ENCODE measurements around the gene NUP93.
A peak's percentile ranks its signal among the peaks of the same experiment; 100 is the strongest.

NUP93 gene

DNA sequence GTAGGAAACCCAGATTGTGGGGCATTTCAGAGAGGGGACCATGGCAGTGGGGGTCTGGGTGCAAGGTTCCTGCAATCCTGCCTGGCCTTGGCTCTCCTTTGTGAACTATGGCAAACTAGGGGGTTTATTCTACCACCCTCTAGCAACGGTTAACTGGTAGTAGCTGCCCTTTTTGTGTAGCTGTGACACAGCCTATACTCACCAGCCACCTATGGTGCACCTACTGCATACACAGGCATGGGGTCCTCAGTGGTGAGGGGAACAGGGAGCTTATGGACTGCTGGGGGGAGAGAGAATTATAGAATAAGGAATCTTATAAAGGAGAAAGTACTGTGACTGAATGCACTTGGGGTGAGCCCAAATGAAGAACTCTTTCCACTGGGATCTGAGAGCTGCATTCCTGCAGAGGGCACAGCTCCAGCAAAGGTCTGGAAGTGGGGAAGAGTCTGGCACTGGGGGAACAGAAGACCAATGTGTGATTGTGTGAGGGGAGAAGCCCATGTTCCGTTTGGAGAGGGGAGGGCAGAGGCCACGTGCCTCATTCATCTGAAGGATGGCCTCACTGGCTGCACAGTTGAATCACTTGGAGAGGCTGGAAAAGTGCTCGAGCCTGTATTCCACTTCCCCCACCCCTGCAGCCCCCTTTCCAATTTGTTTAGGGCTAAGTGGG, 45.5 kb upstream of the NUP93 start:
- H3K27ac ChIP-seq (ENCODE audit: poor library complexity, severe bottlenecking) = peak overlapping the region; percentile 75
- TF ChIP-seq, protein P1, sequence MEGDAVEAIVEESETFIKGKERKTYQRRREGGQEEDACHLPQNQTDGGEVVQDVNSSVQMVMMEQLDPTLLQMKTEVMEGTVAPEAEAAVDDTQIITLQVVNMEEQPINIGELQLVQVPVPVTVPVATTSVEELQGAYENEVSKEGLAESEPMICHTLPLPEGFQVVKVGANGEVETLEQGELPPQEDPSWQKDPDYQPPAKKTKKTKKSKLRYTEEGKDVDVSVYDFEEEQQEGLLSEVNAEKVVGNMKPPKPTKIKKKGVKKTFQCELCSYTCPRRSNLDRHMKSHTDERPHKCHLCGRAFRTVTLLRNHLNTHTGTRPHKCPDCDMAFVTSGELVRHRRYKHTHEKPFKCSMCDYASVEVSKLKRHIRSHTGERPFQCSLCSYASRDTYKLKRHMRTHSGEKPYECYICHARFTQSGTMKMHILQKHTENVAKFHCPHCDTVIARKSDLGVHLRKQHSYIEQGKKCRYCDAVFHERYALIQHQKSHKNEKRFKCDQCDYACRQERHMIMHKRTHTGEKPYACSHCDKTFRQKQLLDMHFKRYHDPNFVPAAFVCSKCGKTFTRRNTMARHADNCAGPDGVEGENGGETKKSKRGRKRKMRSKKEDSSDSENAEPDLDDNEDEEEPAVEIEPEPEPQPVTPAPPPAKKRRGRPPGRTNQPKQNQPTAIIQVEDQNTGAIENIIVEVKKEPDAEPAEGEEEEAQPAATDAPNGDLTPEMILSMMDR (IDR thresholded peaks at IDR 0.05; ENCODE audit: poor library complexity, severe bottlenecking) = no peak
- H3K36me3 ChIP-seq (ENCODE audit: low read depth) = peaks cover 36% of the 10 kb centered on the region
- no peak overlapping the region for H3K4me3 ChIP-seq (ENCODE audit: severe bottlenecking)
- DNase-seq (ENCODE audit: low spot score) (no peak), ATAC-seq (ENCODE audit: low read depth) (0 out of 3 replicates have a peak, but pooled peaks have one; percentile 2)
- no peaks in the 10 kb centered on the region for H3K9me3 ChIP-seq (ENCODE audit: severe bottlenecking)
- H3K4me1 ChIP-seq (ENCODE audit: insufficient read depth, poor library complexity, severe bottlenecking) = peaks cover 17% of the 10 kb centered on the region
- no peaks in the 10 kb centered on the region for H3K27me3 ChIP-seq (ENCODE audit: insufficient read depth, poor library complexity, severe bottlenecking)

DNA sequence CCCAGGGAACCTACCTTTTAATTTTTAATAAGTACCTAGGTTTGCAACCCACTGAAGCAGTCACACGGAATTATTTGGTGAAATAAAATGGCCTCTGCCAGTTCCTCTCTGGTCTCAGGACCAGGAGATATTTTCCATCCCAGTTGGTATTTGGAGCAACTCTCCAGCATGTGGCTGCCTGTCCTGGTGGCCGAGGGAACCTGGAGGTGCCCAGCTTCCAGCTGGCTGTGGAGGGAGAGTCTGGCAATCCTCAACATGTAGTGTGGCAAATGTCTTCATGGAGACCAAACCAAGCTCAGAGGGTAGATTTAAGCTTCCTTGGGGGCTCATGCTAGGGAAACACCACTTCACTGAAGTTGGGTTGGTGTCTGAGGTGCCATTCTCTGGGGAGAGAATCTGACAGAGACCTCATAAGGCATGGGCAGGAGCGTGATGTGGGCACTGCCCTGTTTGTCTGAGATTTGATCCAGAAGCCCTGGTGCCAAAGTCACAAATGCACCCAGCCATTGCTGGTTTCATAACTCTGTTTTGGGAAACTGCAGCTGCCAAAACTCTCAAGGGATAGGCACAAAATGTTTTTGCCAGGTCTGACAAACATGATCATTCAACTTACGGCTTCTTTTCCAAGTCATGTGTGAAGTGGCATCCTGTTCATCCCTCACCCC, 44.9 kb upstream of the NUP93 start:
- H3K27me3 ChIP-seq (ENCODE audit: insufficient read depth, poor library complexity, severe bottlenecking) = no peaks in the 10 kb centered on the region
- H3K4me3 ChIP-seq (ENCODE audit: severe bottlenecking) = no peak overlapping the region
- H3K9me3 ChIP-seq (ENCODE audit: severe bottlenecking) = no peaks in the 10 kb centered on the region
- peaks cover 21% of the 10 kb centered on the region for H3K4me1 ChIP-seq (ENCODE audit: insufficient read depth, poor library complexity, severe bottlenecking)
- DNase-seq (ENCODE audit: low spot score) (no peak), ATAC-seq (ENCODE audit: low read depth) (peak; percentile 3; the same call in 1 of the 3 replicates)
- TF ChIP-seq, protein P1 (IDR thresholded peaks at IDR 0.05; ENCODE audit: poor library complexity, severe bottlenecking) = no peak
- peaks cover 36% of the 10 kb centered on the region for H3K36me3 ChIP-seq (ENCODE audit: low read depth)
- peak overlapping the region; percentile 75 for H3K27ac ChIP-seq (ENCODE audit: poor library complexity, severe bottlenecking)

- TF ChIP-seq, protein P1 (IDR thresholded peaks at IDR 0.05; ENCODE audit: poor library complexity, severe bottlenecking) = no peak
- Histone ChIP-seq H3K27ac (ENCODE audit: poor library complexity, severe bottlenecking) (no peak overlapping the region), H3K4me3 (ENCODE audit: severe bottlenecking) (no peak overlapping the region), H3K9me3 (ENCODE audit: severe bottlenecking) (no peaks in the 10 kb centered on the region), H3K4me1 (ENCODE audit: insufficient read depth, poor library complexity, severe bottlenecking) (peaks cover 28% of the 10 kb centered on the region), H3K36me3 (ENCODE audit: low read depth) (peaks cover 36% of the 10 kb centered on the region), H3K27me3 (ENCODE audit: insufficient read depth, poor library complexity, severe bottlenecking) (no peaks in the 10 kb centered on the region)
- ATAC-seq (ENCODE audit: low read depth) (no peak), DNase-seq (ENCODE audit: low spot score) (no peak)
Observed at GRCh38 chr16:56686758-56687157, 43.2 kb upstream of the NUP93 start.

DNA sequence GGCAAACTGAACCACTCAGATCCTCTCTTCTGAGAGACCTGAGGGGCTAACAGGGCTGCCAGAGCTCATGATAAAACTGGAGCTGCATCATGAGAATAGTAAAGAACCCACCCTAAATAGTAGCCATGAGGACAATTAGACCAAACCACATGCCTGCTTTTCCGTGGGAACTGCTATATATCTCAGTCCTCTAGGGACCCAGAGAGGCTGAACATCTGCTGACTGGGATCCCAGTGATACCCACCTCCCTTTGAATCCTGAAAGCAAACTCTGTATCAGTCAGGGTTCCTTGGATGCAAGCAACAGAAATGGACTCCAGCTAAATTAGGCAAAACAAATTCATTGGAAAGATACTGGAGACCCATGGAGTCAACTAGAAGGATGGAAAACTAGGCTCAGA, 41.2 kb upstream of the NUP93 start:
- no peak for DNase-seq (ENCODE audit: low spot score)
- no peaks in the 10 kb centered on the region for H3K27me3 ChIP-seq (ENCODE audit: insufficient read depth, poor library complexity, severe bottlenecking)
- no peaks in the 10 kb centered on the region for H3K9me3 ChIP-seq (ENCODE audit: severe bottlenecking)
- H3K36me3 ChIP-seq (ENCODE audit: low read depth) = peaks cover 24% of the 10 kb centered on the region
- no peak for ATAC-seq (ENCODE audit: low read depth)
- H3K27ac ChIP-seq (ENCODE audit: poor library complexity, severe bottlenecking) = peak overlapping the region; percentile 74
- TF ChIP-seq, protein P1 (IDR thresholded peaks at IDR 0.05; ENCODE audit: poor library complexity, severe bottlenecking) = no peak
- H3K4me1 ChIP-seq (ENCODE audit: insufficient read depth, poor library complexity, severe bottlenecking) = peaks cover 37% of the 10 kb centered on the region
- H3K4me3 ChIP-seq (ENCODE audit: severe bottlenecking) = no peak overlapping the region

- H3K27ac ChIP-seq (ENCODE audit: poor library complexity, severe bottlenecking) = peak overlapping the region; percentile 74
- peaks cover 35% of the 10 kb centered on the region for H3K4me1 ChIP-seq (ENCODE audit: insufficient read depth, poor library complexity, severe bottlenecking)
- H3K27me3 ChIP-seq (ENCODE audit: insufficient read depth, poor library complexity, severe bottlenecking) = no peaks in the 10 kb centered on the region
- DNase-seq (ENCODE audit: low spot score) (no peak), ATAC-seq (ENCODE audit: low read depth) (peak; percentile 15; the same call in 2 of the 3 replicates)
- H3K4me3 ChIP-seq (ENCODE audit: severe bottlenecking) = no peak overlapping the region
- H3K36me3 ChIP-seq (ENCODE audit: low read depth) = peaks cover 20% of the 10 kb centered on the region
- H3K9me3 ChIP-seq (ENCODE audit: severe bottlenecking) = no peaks in the 10 kb centered on the region
- TF ChIP-seq, protein P1 (IDR thresholded peaks at IDR 0.05; ENCODE audit: poor library complexity, severe bottlenecking) = no peak
Observed at GRCh38 chr16:56689171-56689570, 40.8 kb upstream of the NUP93 start.

Data from RWPE2 (cell line).